Measurements from ENCODE around the gene BANF2. TPM values are rescaled to one million over a fixed set of nuclear protein-coding genes. Genes with fewer than 3 reads are reported as not detected.

Gene BANF2
- total and polyA plus RNA-seq, 2 of the 13 experiments (the other 11 are each of a cell fraction or from before 2014, with no cell fraction given) = 0.35 TPM; not detected in 1

- TF ChIP-seq, protein P1, sequence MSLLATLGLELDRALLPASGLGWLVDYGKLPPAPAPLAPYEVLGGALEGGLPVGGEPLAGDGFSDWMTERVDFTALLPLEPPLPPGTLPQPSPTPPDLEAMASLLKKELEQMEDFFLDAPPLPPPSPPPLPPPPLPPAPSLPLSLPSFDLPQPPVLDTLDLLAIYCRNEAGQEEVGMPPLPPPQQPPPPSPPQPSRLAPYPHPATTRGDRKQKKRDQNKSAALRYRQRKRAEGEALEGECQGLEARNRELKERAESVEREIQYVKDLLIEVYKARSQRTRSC (CRISPR knock-in tag; IDR thresholded peaks at IDR 0.05; ENCODE audit: low read depth) = 0 out of 2 replicates have a peak, but pooled peaks have one; percentile 24
- no peak for TF ChIP-seq ZNF567 (CRISPR knock-in tag; IDR thresholded peaks at IDR 0.05; ENCODE audit: borderline replicate concordance)
- peak; percentile 81 to 84 for TF ChIP-seq MAFK (conservative IDR thresholded peaks at IDR 0.05 in 1 of 2, IDR thresholded peaks at IDR 0.05 in 1 of 2; ENCODE audit: low read length in 2 of 2)
- TF ChIP-seq ZFP36L1 (CRISPR knock-in tag; IDR thresholded peaks at IDR 0.05) = no peak
- TF ChIP-seq THAP8 (CRISPR knock-in tag; IDR thresholded peaks at IDR 0.05; ENCODE audit: borderline replicate concordance) = no peak
- peak; percentile 64 for TF ChIP-seq ATF7 (IDR thresholded peaks at IDR 0.05)
- TF ChIP-seq ATF7 (CRISPR knock-in tag; IDR thresholded peaks at IDR 0.05) = no peak
- no peak for TF ChIP-seq HNRNPL (IDR thresholded peaks at IDR 0.05; ENCODE audit: low read depth, low read length)
- no peak for TF ChIP-seq ZNF557 (CRISPR knock-in tag; IDR thresholded peaks at IDR 0.05)
- 0 out of 2 replicates have a peak, but pooled peaks have one; percentile 27 for TF ChIP-seq ZNF772 (CRISPR knock-in tag; IDR thresholded peaks at IDR 0.05)
- TF ChIP-seq ZNF430 (CRISPR knock-in tag; IDR thresholded peaks at IDR 0.05) = 0 out of 2 replicates have a peak, but pooled peaks have one; percentile 30
- no peak for TF ChIP-seq SPEN (CRISPR knock-in tag; IDR thresholded peaks at IDR 0.05; ENCODE audit: low read depth)
- TF ChIP-seq NBN (conservative IDR thresholded peaks at IDR 0.05) = no peak
- no peak for TF ChIP-seq ZNF777 (CRISPR knock-in tag; IDR thresholded peaks at IDR 0.05)
- no peak for TF ChIP-seq PTBP1 (IDR thresholded peaks at IDR 0.05; ENCODE audit: low read depth, low read length, poor library complexity, severe bottlenecking)
- TF ChIP-seq ELF4 (CRISPR knock-in tag; IDR thresholded peaks at IDR 0.05; ENCODE audit: borderline replicate concordance) = no peak
- TF ChIP-seq ARNTL (CRISPR knock-in tag; IDR thresholded peaks at IDR 0.05) = no peak
- TF ChIP-seq, protein P2, sequence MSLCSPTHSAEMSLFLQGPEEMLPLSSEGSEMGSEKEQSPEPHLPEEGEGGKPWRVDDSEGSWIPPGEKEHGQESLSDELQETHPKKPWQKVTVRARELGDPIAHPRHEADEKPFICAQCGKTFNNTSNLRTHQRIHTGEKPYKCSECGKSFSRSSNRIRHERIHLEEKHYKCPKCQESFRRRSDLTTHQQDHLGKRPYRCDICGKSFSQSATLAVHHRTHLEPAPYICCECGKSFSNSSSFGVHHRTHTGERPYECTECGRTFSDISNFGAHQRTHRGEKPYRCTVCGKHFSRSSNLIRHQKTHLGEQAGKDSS (CRISPR knock-in tag; IDR thresholded peaks at IDR 0.05; ENCODE audit: borderline replicate concordance, low read depth) = no peak
- no peak for TF ChIP-seq ZNF704 (CRISPR knock-in tag; IDR thresholded peaks at IDR 0.05; ENCODE audit: borderline replicate concordance)
- TF ChIP-seq CHCHD3 (CRISPR knock-in tag; IDR thresholded peaks at IDR 0.05) = no peak
- TF ChIP-seq TIGD3 (CRISPR knock-in tag; IDR thresholded peaks at IDR 0.05; ENCODE audit: borderline replicate concordance) = no peak
- TF ChIP-seq ZKSCAN8 (CRISPR knock-in tag; IDR thresholded peaks at IDR 0.05; ENCODE audit: borderline replicate concordance) = no peak
- no peak for TF ChIP-seq ZSCAN22 (CRISPR knock-in tag; IDR thresholded peaks at IDR 0.05)
- TF ChIP-seq SIN3B (IDR thresholded peaks at IDR 0.05; ENCODE audit: low read length) = no peak
- TF ChIP-seq ARID2 (CRISPR knock-in tag; IDR thresholded peaks at IDR 0.05; ENCODE audit: borderline replicate concordance) = no peak
- TF ChIP-seq HNF4A (CRISPR knock-in tag; IDR thresholded peaks at IDR 0.05) = peak; percentile 20; the same call in 1 of the 2 replicates
Measured at GRCh38 chr20:17722493-17723300, 22.9 kb downstream of the BANF2 start (continued).

Measured in HepG2 (cell line).